HepG2 (cell line): Measurements from ENCODE around the gene FADD. TPM values are rescaled to one million over a fixed set of nuclear protein-coding genes. Genes with fewer than 3 reads are reported as not detected.

Experiments
- ATAC-seq: fragments of 200-7000 bp; cut with Tn5 transposase; 3 replicates; pipeline ENCODE4 v1.9.1; 2020; ENCODE audit warnings: mild to moderate bottlenecking, moderate library complexity
- BruUV-seq: library from RNA; stranded (reverse); fragments of 400-500 nt; replicated peaks from 2 replicates; lab custom pipeline; 2021; lab: Mats Ljungman, UMichigan
- CTCF ChIA-PET: fragments of 300-600 bp; formaldehyde crosslinking; extraction: SDS; loops from one replicate; lab custom pipeline; 2021; ENCODE audit warnings: low total read pairs, inconsistent platforms, low intra/inter-chr PET ratio; lab: Yijun Ruan, JAX
- POLR2A ChIA-PET: fragments of 350-600 bp; sonication (Branson Sonifier 250); formaldehyde crosslinking; loops from one replicate; lab custom pipeline; 2020; ENCODE audit warnings: antibody characterized with exemption, inconsistent platforms; lab: Yijun Ruan, JAX
- DNase-seq: peaks from one replicate; pipeline ENCODE4 v3.0.0-alpha.2; 2015; ENCODE audit warnings: low spot score
- FAIRE-seq: peaks from 3 replicates; lab custom pipeline; 2011; peaks lifted over from hg19 to GRCh38; lab: Jason Lieb, UNC
- H2AFZ ChIP-seq: one replicate; pipeline ENCODE4 v1.6.1; 2011; ENCODE audit warnings: low read length, inconsistent platforms
- H3K27ac ChIP-seq: fragments of 300-600 bp; 3 replicates; pipeline ENCODE4 v1.8.0; 2011; ENCODE audit warnings: mixed run types, mild to moderate bottlenecking, mixed read lengths, low read length, inconsistent platforms; ENCODE audit not compliant: insufficient read depth; ENCODE audit errors: extremely low read length
- H3K27me3 ChIP-seq, 2 experiments: fragments of 200-600 bp in 1 of 2; 2 replicates in 1 of 2; 3 replicates in 1 of 2; pipeline versions ENCODE4 v1.6.0 to v1.8.0; 2011; ENCODE audit warnings: low read length in 2 of 2, mild to moderate bottlenecking in 2 of 2, moderate library complexity in 2 of 2, inconsistent platforms in 1 of 2; ENCODE audit not compliant: insufficient read depth in 2 of 2, control insufficient read depth in 1 of 2
- H3K36me3 ChIP-seq, 2 experiments: fragments of 200-600 bp in 1 of 2; replicated peaks in 1 of 2; 2 replicates in 1 of 2; 3 replicates in 1 of 2; pipeline versions ENCODE4 v1.5.1 to v1.8.0; 2011; ENCODE audit warnings: low read length in 2 of 2, inconsistent platforms in 1 of 2; ENCODE audit not compliant: insufficient read depth in 2 of 2, control insufficient read depth in 1 of 2
- H3K4me1 ChIP-seq: 2 replicates; pipeline ENCODE4 v1.5.1; 2012; ENCODE audit warnings: low read length, inconsistent platforms; ENCODE audit not compliant: insufficient read depth
- H3K4me2 ChIP-seq: 2 replicates; pipeline ENCODE4 v1.6.0; 2011; ENCODE audit warnings: low read depth, low read length, inconsistent platforms
- H3K4me3 ChIP-seq, 3 experiments: fragments of 200-600 bp in 1 of 3; sonication (generic), shearing (Covaris generic) in 1 of 3; replicated peaks in 1 of 3; 2 replicates each; pipeline ENCODE4 v1.5.1; 2011 to 2016; ENCODE audit warnings: low read length in 3 of 3, inconsistent platforms in 2 of 3, low read depth in 2 of 3, mild to moderate bottlenecking in 2 of 3, control low read depth in 1 of 3, mixed read lengths in 1 of 3; ENCODE audit not compliant: insufficient read depth in 1 of 3
- H3K79me2 ChIP-seq: one replicate; pipeline ENCODE4 v1.6.1; 2011; ENCODE audit warnings: low read length, inconsistent platforms; ENCODE audit not compliant: insufficient read depth
- H3K9ac ChIP-seq: 2 replicates; pipeline ENCODE4 v1.6.0; 2011; ENCODE audit warnings: mild to moderate bottlenecking, low read depth, low read length, inconsistent platforms; ENCODE audit not compliant: insufficient read depth
- H3K9me3 ChIP-seq: 2 replicates; pipeline ENCODE4 v1.5.1; 2012; ENCODE audit warnings: mild to moderate bottlenecking, low read length
- H4K20me1 ChIP-seq: 2 replicates; pipeline ENCODE4 v1.6.0; 2011; ENCODE audit warnings: inconsistent platforms, mild to moderate bottlenecking, low read length, moderate library complexity; ENCODE audit not compliant: insufficient read depth
- BHLHE40 ChIP-seq: IDR thresholded peaks from 2 replicates; pipeline ENCODE4 v1.6.1; 2011; ENCODE audit warnings: low read length, improper control_type of control experiment
- FOSL2 ChIP-seq: sonication (generic); formaldehyde crosslinking; IDR thresholded peaks from 2 replicates; pipeline ENCODE4 v1.4.0; 2020; ENCODE audit warnings: missing genetic modification reagents
- NFKBIZ ChIP-seq: IDR thresholded peaks from 2 replicates; pipeline ENCODE4 v1.6.1; 2018; ENCODE audit warnings: missing genetic modification reagents, missing compliant biosample characterization
- PHF21A ChIP-seq: sonication (generic); formaldehyde crosslinking; IDR thresholded peaks from 2 replicates; pipeline ENCODE4 v1.5.0; 2020; ENCODE audit warnings: mild to moderate bottlenecking, missing genetic modification reagents
- TBX3 ChIP-seq: fragments of 450-650 bp; IDR thresholded peaks from 2 replicates; pipeline ENCODE4 v1.6.1; 2017; ENCODE audit warnings: antibody characterized with exemption, mild to moderate bottlenecking, inconsistent platforms, borderline replicate concordance
- ZNF629 ChIP-seq: sonication (generic); formaldehyde crosslinking; conservative IDR thresholded peaks from 2 replicates; pipeline ENCODE4 v1.5.0; 2020; ENCODE audit warnings: missing genetic modification reagents
- WGBS: methylation state at CpG from one replicate; pipeline ENCODE4 v1.1.6; 2017; ENCODE audit warnings: low lambda C conversion rate; 5-methylcytosine and 5-hydroxymethylcytosine counted together
- in situ Hi-C: cut with HindIII; loops from 2 replicates; pipeline ENCODE4 v1.10.0; 2017; ENCODE audit warnings: low pct_unique_long_range_greater_than_20kb; ENCODE audit not compliant: extremely low pct_ligation_motif_present
- intact Hi-C: fragments of 100-400 bp; cut with micrococcal nuclease; formaldehyde crosslinking; loops from one replicate; pipeline ENCODE4 v1.10.0; 2022; ENCODE audit not compliant: unreplicated experiment
- polyA plus RNA-seq, 8 experiments: library from polyadenylated mRNA; depleted of rRNA in 3 of 8; stranded (reverse) in 7 of 8; unstranded in 1 of 8; fragments of >200 nt; fragmentation: Illumina TruSeq in 4 of 8; extraction: Trizol in 4 of 8; gene quantifications; 2 replicates each; pipeline versions ENCODE4 v1.2.1 to v1.2.3, GENCODE V29; 2011 to 2016; ENCODE audit warnings: low read depth in 4 of 8, missing spikeins in 1 of 8, mixed read lengths in 1 of 8; ENCODE audit not compliant: insufficient read depth in 1 of 8
- total RNA-seq, 5 experiments: library from RNA; depleted of rRNA; stranded (reverse); fragments of >200 nt; fragmentation: Illumina TruSeq; extraction: Trizol; gene quantifications; 2 replicates each; pipeline ENCODE4 v1.2.3, GENCODE V29; 2016; ENCODE audit warnings: low read depth in 1 of 5

Gene FADD
- total and polyA plus RNA-seq, 2 of the 13 experiments (the other 11 are each of a cell fraction or from before 2014, with no cell fraction given): 14.2 to 22.2 TPM

- intact Hi-C loops (no loop called here), in situ Hi-C loops (no loop called here)
- peaks cover 22% of the 10 kb centered on the region for H3K4me1 ChIP-seq
- peaks cover 9 to 18% of the 10 kb centered on the region in 2 experiments; a peak in 4 of 5 replicates for H3K27me3 ChIP-seq
- FAIRE-seq (no peak), ATAC-seq (peak; percentile 43), DNase-seq (peak; percentile 58)
- TF ChIP-seq NFKBIZ (CRISPR knock-in tag) (no peak), FOSL2 (CRISPR knock-in tag) (peak; percentile 65), BHLHE40 (0 out of 2 replicates have a peak, but pooled peaks have one; percentile 14), TBX3 (0 out of 2 replicates have a peak, but pooled peaks have one; percentile 57)
- no peak overlapping the region for H3K27ac ChIP-seq
- no peaks in the 10 kb centered on the region for H3K79me2 ChIP-seq
- no peak overlapping the region for H3K4me3 ChIP-seq
- CTCF ChIA-PET: no interaction called here
- no peak overlapping the region for H3K9ac ChIP-seq
- WGBS: 0% methylated on average over 5 of the region's 11 CpGs
- no TSS peak for BruUV-seq
- H2AFZ ChIP-seq: no peak overlapping the region
- H3K36me3 ChIP-seq: no peaks in the 10 kb centered on the region
- no peaks in the 10 kb centered on the region for H3K9me3 ChIP-seq
- POLR2A ChIA-PET: no interaction called here
- H4K20me1 ChIP-seq: no peaks in the 10 kb centered on the region
- no peak overlapping the region for H3K4me2 ChIP-seq
Observed at GRCh38 chr11:70233511-70233934, 30.4 kb downstream of the FADD start.

GRCh38 chr11:70233962-70234361, 30.9 kb downstream of the FADD start:
- no peak for TF ChIP-seq PHF21A (CRISPR knock-in tag)
- TF ChIP-seq ZNF629 (CRISPR knock-in tag): peak; percentile 64; the same call in 1 of the 2 replicates
- POLR2A ChIA-PET: no interaction called here
- Histone ChIP-seq H2AFZ (no peak overlapping the region), H4K20me1 (no peaks in the 10 kb centered on the region), H3K9me3 (no peaks in the 10 kb centered on the region), H3K27ac (no peak overlapping the region), H3K4me3 (no peak overlapping the region), H3K4me2 (no peak overlapping the region), H3K79me2 (no peaks in the 10 kb centered on the region), H3K4me1 (peaks cover 22% of the 10 kb centered on the region), H3K36me3 (no peaks in the 10 kb centered on the region), H3K27me3 (peaks cover 9 to 18% of the 10 kb centered on the region in 2 experiments; a peak in 4 of 5 replicates), H3K9ac (no peak overlapping the region)
- intact Hi-C loops: no loop called here
- ATAC-seq (no peak), DNase-seq (no peak), FAIRE-seq (no peak)
- no TSS peak for BruUV-seq
- CTCF ChIA-PET: no interaction called here
- WGBS: 72% methylated on average over 7 of the region's 9 CpGs
- in situ Hi-C loops: no loop called here
